Measurements from ENCODE around the gene APLF.
"Not testable (repeated sequence)": the region's sequence is repeated elsewhere in the genome, so short reads cannot be mapped to it uniquely, and the experiment has no call there.

Gene APLF

DNA sequence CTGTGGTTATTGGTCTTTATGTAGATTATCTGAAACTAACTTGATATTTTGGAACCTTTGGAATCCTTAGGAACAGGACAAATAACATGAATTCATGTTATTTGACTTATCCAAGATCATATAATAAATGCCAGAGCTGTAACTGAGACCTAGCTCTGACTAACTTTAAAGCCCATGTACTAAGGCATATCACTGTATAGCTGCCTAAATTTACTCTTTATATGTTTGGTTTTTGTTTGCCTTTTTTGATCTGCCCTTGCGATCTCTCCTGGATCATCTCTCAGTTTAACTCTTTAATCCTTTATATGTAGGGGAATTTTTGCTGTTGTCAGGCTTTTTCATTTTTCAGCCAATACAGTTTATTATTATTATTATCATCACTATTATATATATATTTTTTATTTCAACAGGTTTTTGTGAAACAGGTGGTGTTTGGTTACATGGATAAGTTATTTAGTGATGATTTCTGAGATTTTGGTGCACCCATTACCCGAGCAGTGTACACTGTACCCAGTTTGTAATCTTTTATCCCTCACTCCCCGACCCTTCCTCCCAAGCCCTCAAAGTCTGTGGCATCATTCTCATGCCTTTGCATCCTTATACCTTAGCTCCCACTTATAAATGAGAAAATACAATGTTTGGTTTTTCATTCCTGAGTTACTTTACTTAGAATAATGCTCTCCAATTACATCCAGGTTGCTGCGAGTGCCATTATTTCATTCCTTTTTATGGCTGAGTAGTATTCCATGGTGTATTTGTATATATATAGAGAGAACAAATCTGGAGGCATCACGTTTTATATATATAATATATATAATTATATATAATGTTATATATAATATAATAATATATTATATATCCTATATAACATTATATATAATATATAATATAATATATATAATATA is 48.9 kb downstream of the APLF start:
- no peaks in the 10 kb centered on the region for H3K27me3 ChIP-seq (ENCODE audit: insufficient read depth, poor library complexity, severe bottlenecking)
- no peak overlapping the region for H3K27ac ChIP-seq (ENCODE audit: poor library complexity, severe bottlenecking)
- no peak overlapping the region for H3K4me3 ChIP-seq (ENCODE audit: severe bottlenecking)
- ATAC-seq (ENCODE audit: low read depth) (no peak), DNase-seq (ENCODE audit: low spot score) (no peak)
- TF ChIP-seq, protein P1, sequence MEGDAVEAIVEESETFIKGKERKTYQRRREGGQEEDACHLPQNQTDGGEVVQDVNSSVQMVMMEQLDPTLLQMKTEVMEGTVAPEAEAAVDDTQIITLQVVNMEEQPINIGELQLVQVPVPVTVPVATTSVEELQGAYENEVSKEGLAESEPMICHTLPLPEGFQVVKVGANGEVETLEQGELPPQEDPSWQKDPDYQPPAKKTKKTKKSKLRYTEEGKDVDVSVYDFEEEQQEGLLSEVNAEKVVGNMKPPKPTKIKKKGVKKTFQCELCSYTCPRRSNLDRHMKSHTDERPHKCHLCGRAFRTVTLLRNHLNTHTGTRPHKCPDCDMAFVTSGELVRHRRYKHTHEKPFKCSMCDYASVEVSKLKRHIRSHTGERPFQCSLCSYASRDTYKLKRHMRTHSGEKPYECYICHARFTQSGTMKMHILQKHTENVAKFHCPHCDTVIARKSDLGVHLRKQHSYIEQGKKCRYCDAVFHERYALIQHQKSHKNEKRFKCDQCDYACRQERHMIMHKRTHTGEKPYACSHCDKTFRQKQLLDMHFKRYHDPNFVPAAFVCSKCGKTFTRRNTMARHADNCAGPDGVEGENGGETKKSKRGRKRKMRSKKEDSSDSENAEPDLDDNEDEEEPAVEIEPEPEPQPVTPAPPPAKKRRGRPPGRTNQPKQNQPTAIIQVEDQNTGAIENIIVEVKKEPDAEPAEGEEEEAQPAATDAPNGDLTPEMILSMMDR (IDR thresholded peaks at IDR 0.05; ENCODE audit: poor library complexity, severe bottlenecking), result no peak
- H3K36me3 ChIP-seq (ENCODE audit: low read depth), result no peaks in the 10 kb centered on the region; the same call in 1 of the 2 replicates
- no peaks in the 10 kb centered on the region for H3K4me1 ChIP-seq (ENCODE audit: insufficient read depth, poor library complexity, severe bottlenecking)
- no peaks in the 10 kb centered on the region for H3K9me3 ChIP-seq (ENCODE audit: severe bottlenecking)

DNA sequence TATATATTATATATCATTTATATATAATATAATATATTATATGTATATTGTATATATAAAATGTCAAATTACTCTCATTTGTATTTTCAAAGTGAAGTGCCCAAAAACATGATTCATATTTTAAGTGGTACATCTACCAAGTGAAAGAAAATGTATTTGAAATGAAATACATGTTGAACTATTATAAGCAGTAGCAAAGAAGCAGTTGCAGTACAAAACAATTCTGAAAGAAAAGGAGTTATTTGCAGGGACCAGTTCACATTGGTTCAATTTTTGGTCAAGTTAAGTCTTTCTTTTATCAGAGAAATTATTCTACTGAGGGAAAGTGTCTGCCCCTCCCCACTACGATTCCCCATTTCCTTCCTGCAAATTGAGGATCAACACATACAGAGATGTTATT is 51.9 kb downstream of the APLF start:
- ATAC-seq (ENCODE audit: low read depth), result no peak
- DNase-seq (ENCODE audit: low spot score), result no peak
- no peaks in the 10 kb centered on the region for H3K9me3 ChIP-seq (ENCODE audit: severe bottlenecking)

DNA sequence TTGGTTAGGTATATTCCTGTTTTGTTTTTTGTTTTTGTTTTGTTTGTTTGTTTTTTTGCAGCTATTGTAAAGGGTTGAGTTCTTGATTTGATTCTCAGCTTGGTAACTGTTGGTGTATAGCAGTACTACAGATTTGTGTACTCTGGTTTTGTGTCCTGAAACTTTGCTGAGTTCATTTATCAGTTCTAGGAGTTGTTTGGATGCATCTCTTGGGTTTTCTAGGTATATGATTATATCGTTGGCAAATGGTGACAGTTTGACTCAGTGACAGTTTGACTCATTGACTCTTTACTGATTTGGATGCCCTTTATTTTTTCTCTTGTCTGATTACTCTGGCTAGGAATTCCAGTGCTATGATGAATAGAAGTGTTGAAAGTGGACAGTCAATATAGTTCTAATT is 53.7 kb downstream of the APLF start:
- Histone ChIP-seq H3K27me3 (ENCODE audit: insufficient read depth, poor library complexity, severe bottlenecking) (no peaks in the 10 kb centered on the region), H3K4me3 (ENCODE audit: severe bottlenecking) (no peak overlapping the region), H3K36me3 (ENCODE audit: low read depth) (no peaks in the 10 kb centered on the region; the same call in 1 of the 2 replicates), H3K4me1 (ENCODE audit: insufficient read depth, poor library complexity, severe bottlenecking) (no peaks in the 10 kb centered on the region), H3K9me3 (ENCODE audit: severe bottlenecking) (no peaks in the 10 kb centered on the region), H3K27ac (ENCODE audit: poor library complexity, severe bottlenecking) (no peak overlapping the region)
- ATAC-seq (ENCODE audit: low read depth), result no peak
- DNase-seq (ENCODE audit: low spot score), result no peak
- TF ChIP-seq, protein P1 (IDR thresholded peaks at IDR 0.05; ENCODE audit: poor library complexity, severe bottlenecking), result no peak

More for the DNA sequence above, 51.9 kb downstream of the APLF start:
- H3K27ac ChIP-seq (ENCODE audit: poor library complexity, severe bottlenecking), result no peak overlapping the region
- no peaks in the 10 kb centered on the region for H3K4me1 ChIP-seq (ENCODE audit: insufficient read depth, poor library complexity, severe bottlenecking)
- no peaks in the 10 kb centered on the region for H3K27me3 ChIP-seq (ENCODE audit: insufficient read depth, poor library complexity, severe bottlenecking)
- no peak overlapping the region for H3K4me3 ChIP-seq (ENCODE audit: severe bottlenecking)
- TF ChIP-seq, protein P1 (IDR thresholded peaks at IDR 0.05; ENCODE audit: poor library complexity, severe bottlenecking), result no peak
- no peaks in the 10 kb centered on the region; the same call in 1 of the 2 replicates for H3K36me3 ChIP-seq (ENCODE audit: low read depth)

DNA sequence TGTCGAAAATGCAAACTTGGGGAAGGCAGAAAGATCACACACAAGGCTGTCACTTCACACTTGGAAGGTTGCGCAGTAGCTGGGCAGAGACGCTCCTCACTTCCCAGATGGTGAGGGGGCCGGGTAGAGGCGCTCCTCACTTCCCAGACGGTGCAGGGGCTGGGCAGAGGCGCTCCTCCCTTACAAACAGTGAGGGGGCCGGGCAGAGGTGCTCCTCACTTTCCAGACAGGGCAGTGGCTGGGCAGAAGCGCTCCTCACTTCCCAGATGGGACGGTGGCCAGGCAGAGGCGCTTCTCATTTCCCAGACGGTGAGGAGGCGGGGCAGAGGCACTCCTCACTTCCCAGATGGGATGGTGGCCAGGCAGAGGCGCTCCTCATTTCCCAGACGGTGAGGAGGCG is 59.6 kb downstream of the APLF start:
- not testable (repeated sequence) for H3K4me3 ChIP-seq (ENCODE audit: severe bottlenecking); H3K36me3 ChIP-seq (ENCODE audit: low read depth); DNase-seq (ENCODE audit: low spot score); ATAC-seq (ENCODE audit: low read depth); H3K9me3 ChIP-seq (ENCODE audit: severe bottlenecking); H3K27ac ChIP-seq (ENCODE audit: poor library complexity, severe bottlenecking); H3K4me1 ChIP-seq (ENCODE audit: insufficient read depth, poor library complexity, severe bottlenecking); H3K27me3 ChIP-seq (ENCODE audit: insufficient read depth, poor library complexity, severe bottlenecking)

DNA sequence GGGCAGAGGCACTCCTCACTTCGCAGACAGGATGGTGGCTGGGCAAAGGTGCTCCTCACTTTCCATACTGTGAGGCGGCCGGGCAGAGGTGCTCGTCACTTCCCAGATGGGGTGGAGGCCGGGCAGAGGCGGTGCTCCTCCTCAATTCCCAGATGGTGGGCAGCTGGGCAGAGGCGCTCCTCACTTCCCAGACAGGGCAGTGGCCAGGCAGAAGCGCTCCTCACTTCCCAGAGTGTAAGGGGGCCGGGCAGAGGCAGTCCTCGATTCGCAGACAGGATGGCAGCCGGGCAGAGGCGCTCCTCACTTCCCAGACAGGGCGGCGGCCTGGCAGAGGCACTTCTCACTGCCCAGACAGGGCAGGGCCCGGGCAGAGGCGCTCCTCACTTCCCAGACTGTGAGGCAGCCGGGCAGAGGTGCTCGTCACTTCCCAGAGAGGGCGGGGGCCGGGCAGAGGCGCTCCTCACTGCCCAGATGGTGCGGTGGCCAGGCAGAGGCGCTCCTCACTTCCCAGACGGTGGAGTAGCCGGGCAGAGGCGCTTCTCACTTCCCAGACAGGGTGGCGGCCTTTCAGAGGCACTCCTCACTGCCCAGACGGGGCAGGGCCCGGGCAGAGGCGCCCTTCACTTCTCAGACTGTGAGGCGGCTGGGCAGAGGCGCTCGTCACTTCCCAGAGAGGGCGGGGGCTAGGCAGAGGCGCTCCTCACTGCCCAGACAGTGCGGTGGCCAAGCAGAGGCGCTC is 60.1 kb downstream of the APLF start:
- H3K9me3 ChIP-seq (ENCODE audit: severe bottlenecking); H3K36me3 ChIP-seq (ENCODE audit: low read depth); H3K4me3 ChIP-seq (ENCODE audit: severe bottlenecking); H3K27me3 ChIP-seq (ENCODE audit: insufficient read depth, poor library complexity, severe bottlenecking); H3K4me1 ChIP-seq (ENCODE audit: insufficient read depth, poor library complexity, severe bottlenecking); H3K27ac ChIP-seq (ENCODE audit: poor library complexity, severe bottlenecking); ATAC-seq (ENCODE audit: low read depth): not testable (repeated sequence)
- peak; percentile 43 for DNase-seq (ENCODE audit: low spot score)

DNA sequence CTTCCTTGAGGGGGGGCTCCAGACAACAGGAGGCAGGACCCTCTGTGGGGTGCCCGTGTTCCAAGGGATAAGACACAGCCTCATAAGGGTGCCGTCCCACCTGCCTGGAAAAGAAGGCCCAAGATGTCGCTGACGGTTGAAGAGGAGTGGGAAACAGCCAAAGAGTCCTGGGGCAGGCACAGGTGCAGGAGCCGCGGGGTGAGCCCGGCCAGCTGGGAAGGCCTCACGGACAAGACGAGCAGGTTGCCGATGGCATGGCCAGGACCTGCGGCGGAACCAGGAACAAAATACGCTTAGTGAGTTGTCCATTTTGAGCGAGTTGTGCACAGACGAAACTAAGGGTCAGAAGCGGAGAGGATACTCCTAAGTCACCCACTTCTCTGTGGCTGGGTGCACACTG is 61.8 kb downstream of the APLF start:
- not testable (repeated sequence) for H3K9me3 ChIP-seq (ENCODE audit: severe bottlenecking); H3K4me1 ChIP-seq (ENCODE audit: insufficient read depth, poor library complexity, severe bottlenecking); ATAC-seq (ENCODE audit: low read depth); DNase-seq (ENCODE audit: low spot score); H3K27me3 ChIP-seq (ENCODE audit: insufficient read depth, poor library complexity, severe bottlenecking); H3K27ac ChIP-seq (ENCODE audit: poor library complexity, severe bottlenecking); H3K36me3 ChIP-seq (ENCODE audit: low read depth); H3K4me3 ChIP-seq (ENCODE audit: severe bottlenecking)

DNA sequence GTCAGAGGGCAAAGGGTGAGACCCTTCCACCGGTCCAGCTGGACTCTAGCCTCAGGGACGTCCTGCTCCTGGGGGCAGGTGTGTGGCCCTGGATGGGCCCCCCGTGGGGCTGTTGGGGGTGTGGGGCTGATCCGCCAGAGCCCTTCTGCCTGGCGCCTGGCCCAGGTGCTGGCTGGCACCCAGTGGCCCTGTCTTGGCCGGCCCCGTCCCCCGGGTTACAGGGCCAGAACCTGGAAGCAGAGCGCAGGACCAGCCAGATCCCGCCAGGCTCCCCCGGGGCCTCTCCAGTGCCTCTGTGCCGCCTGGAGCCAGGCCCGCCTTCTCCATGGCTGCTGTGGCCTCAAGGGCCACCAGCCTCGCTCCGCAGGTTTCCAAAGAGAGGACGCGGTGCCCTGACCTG is 62.3 kb downstream of the APLF start:
- H3K9me3 ChIP-seq (ENCODE audit: severe bottlenecking); DNase-seq (ENCODE audit: low spot score); H3K4me1 ChIP-seq (ENCODE audit: insufficient read depth, poor library complexity, severe bottlenecking); ATAC-seq (ENCODE audit: low read depth); H3K4me3 ChIP-seq (ENCODE audit: severe bottlenecking); H3K36me3 ChIP-seq (ENCODE audit: low read depth); H3K27ac ChIP-seq (ENCODE audit: poor library complexity, severe bottlenecking); H3K27me3 ChIP-seq (ENCODE audit: insufficient read depth, poor library complexity, severe bottlenecking): not testable (repeated sequence)

All from RWPE2 (cell line).